Mesenchymal stem cell (in vitro differentiated cells and primary cell): ENCODE results near the gene SLC30A2.

ENCODE experiments used
- DNase-seq: peaks from one replicate; pipeline ENCODE4 v3.0.0-alpha.2; 2013
- H2AFZ ChIP-seq: one replicate; pipeline ENCODE4 v1.6.1; 2013; ENCODE audit warnings: low read depth, mild to moderate bottlenecking, control low read depth, inconsistent platforms, low read length, moderate library complexity
- H2AK5ac ChIP-seq: 2 replicates; pipeline ENCODE4 v1.6.1; 2013; ENCODE audit warnings: low read length, moderate library complexity, mild to moderate bottlenecking, inconsistent platforms; ENCODE audit not compliant: severe bottlenecking
- H2BK120ac ChIP-seq: one replicate; pipeline ENCODE4 v1.6.1; 2013; ENCODE audit warnings: low read depth, mild to moderate bottlenecking, inconsistent platforms, low read length, moderate library complexity
- H2BK12ac ChIP-seq, 2 experiments: one replicate each; pipeline ENCODE4 v1.6.1; 2013; ENCODE audit warnings: inconsistent platforms in 2 of 2, low read length in 2 of 2, mild to moderate bottlenecking in 2 of 2, moderate library complexity in 2 of 2, control low read depth in 1 of 2
- H2BK15ac ChIP-seq: one replicate; pipeline ENCODE4 v1.6.1; 2013; ENCODE audit warnings: mild to moderate bottlenecking, low read depth, inconsistent platforms; ENCODE audit not compliant: poor library complexity, severe bottlenecking
- H2BK5ac ChIP-seq: 2 replicates; pipeline ENCODE4 v1.6.1; 2013; ENCODE audit warnings: low read depth, mild to moderate bottlenecking, low read length, control low read depth, inconsistent platforms; ENCODE audit not compliant: poor library complexity, severe bottlenecking
- H3K14ac ChIP-seq, 2 experiments: one replicate each; pipeline ENCODE4 v1.6.1; 2013; ENCODE audit warnings: inconsistent platforms in 2 of 2, low read length in 2 of 2, control low read depth in 1 of 2, mild to moderate bottlenecking in 1 of 2, moderate library complexity in 1 of 2
- H3K18ac ChIP-seq, 2 experiments: one replicate each; pipeline ENCODE4 v1.6.1; 2013; ENCODE audit warnings: inconsistent platforms in 2 of 2, low read length in 2 of 2, control low read depth in 1 of 2, low read depth in 1 of 2, mild to moderate bottlenecking in 1 of 2
- H3K23ac ChIP-seq, 2 experiments: one replicate each; pipeline ENCODE4 v1.6.1; 2013; ENCODE audit warnings: inconsistent platforms in 2 of 2, low read length in 2 of 2, mild to moderate bottlenecking in 2 of 2, moderate library complexity in 2 of 2, control low read depth in 1 of 2
- H3K27ac ChIP-seq: 2 replicates; pipeline ENCODE4 v1.5.1; 2013; ENCODE audit warnings: mild to moderate bottlenecking, moderate library complexity, low read length, control low read depth, inconsistent platforms; ENCODE audit not compliant: poor library complexity, severe bottlenecking
- H3K27me3 ChIP-seq, 2 experiments: 2 replicates each; pipeline versions ENCODE4 v1.6.1 to v1.7.0; 2013; ENCODE audit warnings: low read length in 2 of 2, mild to moderate bottlenecking in 2 of 2, moderate library complexity in 2 of 2, control low read depth in 1 of 2, inconsistent platforms in 1 of 2; ENCODE audit not compliant: control insufficient read depth in 1 of 2, insufficient read depth in 1 of 2
- H3K36me3 ChIP-seq, 2 experiments: 2 replicates each; pipeline versions ENCODE4 v1.6.1 to v1.7.0; 2013; ENCODE audit warnings: low read length in 2 of 2, control low read depth in 1 of 2, inconsistent platforms in 1 of 2, low read depth in 1 of 2, mild to moderate bottlenecking in 1 of 2; ENCODE audit not compliant: insufficient read depth in 2 of 2, control insufficient read depth in 1 of 2
- H3K4ac ChIP-seq, 2 experiments: one replicate each; pipeline ENCODE4 v1.6.1; 2013; ENCODE audit warnings: inconsistent platforms in 2 of 2, low read length in 2 of 2, mild to moderate bottlenecking in 2 of 2, moderate library complexity in 2 of 2, control low read depth in 1 of 2, low read depth in 1 of 2
- H3K4me1 ChIP-seq: 2 replicates; pipeline ENCODE4 v1.6.1; 2013; ENCODE audit warnings: low read depth, low read length, control low read depth; ENCODE audit not compliant: control insufficient read depth, insufficient read depth
- H3K4me2 ChIP-seq: 2 replicates; pipeline ENCODE4 v1.6.1; 2013; ENCODE audit warnings: low read length, mild to moderate bottlenecking, inconsistent platforms; ENCODE audit not compliant: poor library complexity, severe bottlenecking
- H3K4me3 ChIP-seq, 2 experiments: 2 replicates each; pipeline versions ENCODE4 v1.5.1 to v1.7.0; 2013; ENCODE audit warnings: low read length in 2 of 2, mild to moderate bottlenecking in 2 of 2, control low read depth in 1 of 2, low read depth in 1 of 2; ENCODE audit not compliant: insufficient read depth in 1 of 2
- H3K79me1 ChIP-seq: replicated peaks from 2 replicates; pipeline ENCODE4 v1.6.1; 2013; ENCODE audit warnings: mild to moderate bottlenecking, control low read depth, low read length, inconsistent platforms; ENCODE audit not compliant: poor library complexity, severe bottlenecking
- H3K9ac ChIP-seq: 2 replicates; pipeline ENCODE4 v1.7.0; 2013; ENCODE audit warnings: mild to moderate bottlenecking, low read length, moderate library complexity
- H3K9me3 ChIP-seq: 2 replicates; pipeline ENCODE4 v1.7.0; 2013; ENCODE audit warnings: mild to moderate bottlenecking, low read length; ENCODE audit not compliant: control insufficient read depth
- H4K8ac ChIP-seq: one replicate; pipeline ENCODE4 v1.6.1; 2013; ENCODE audit warnings: inconsistent platforms, mild to moderate bottlenecking, low read length, moderate library complexity
- H4K91ac ChIP-seq: one replicate; pipeline ENCODE4 v1.6.1; 2013; ENCODE audit warnings: mild to moderate bottlenecking, low read length, inconsistent platforms
- WGBS: methylation state at CpG from one replicate; pipeline ENCODE4 v1.1.7; 2013; ENCODE audit warnings: mixed read lengths; 5-methylcytosine and 5-hydroxymethylcytosine counted together

SLC30A2 gene

GRCh38 chr1:25996966-25997827 is 48.7 kb downstream of the SLC30A2 start:
- WGBS, result 8% methylated on average over 13 of the region's 13 CpGs
- Histone ChIP-seq H3K18ac (peak overlapping the region; percentile 11 to 90), H3K4me2 (peak overlapping the region; percentile 92), H3K9me3 (no peaks in the 10 kb centered on the region), H2AK5ac (peak overlapping the region; percentile 41), H3K27me3 (no peaks in the 10 kb centered on the region), H3K4me3 (peak overlapping the region; percentile 68 to 80), H3K4me1 (peaks cover 6% of the 10 kb centered on the region), H2BK15ac (peak overlapping the region; percentile 80), H3K14ac (no peak overlapping the region), H3K23ac (no peak overlapping the region), H3K4ac (peak overlapping the region; percentile 89 to 97), H3K27ac (peak overlapping the region; percentile 76), H4K91ac (peak overlapping the region; percentile 94), H4K8ac (peak overlapping the region; percentile 97), H2BK120ac (peak overlapping the region; percentile 93), H3K9ac (peak overlapping the region; percentile 85), H2BK12ac (peak overlapping the region; percentile 40 to 91), H3K36me3 (peaks cover 0 to 5% of the 10 kb centered on the region in 2 experiments), H2BK5ac (no peak overlapping the region), H2AFZ (peak overlapping the region; percentile 76), H3K79me1 (peaks cover 10% of the 10 kb centered on the region)
- DNase-seq, result peak; percentile 95

GRCh38 chr1:25994402-25995150 is 51.3 kb downstream of the SLC30A2 start:
- H3K14ac ChIP-seq, result no peak overlapping the region
- H3K79me1 ChIP-seq, result peaks cover 12% of the 10 kb centered on the region
- H3K23ac ChIP-seq, result no peak overlapping the region
- H4K91ac ChIP-seq, result no peak overlapping the region
- H2AFZ ChIP-seq, result no peak overlapping the region
- peaks cover 6% of the 10 kb centered on the region for H3K4me1 ChIP-seq
- no peak overlapping the region for H3K4me2 ChIP-seq
- WGBS, result 87% methylated on average over 3 of the region's 3 CpGs
- H2AK5ac ChIP-seq, result no peak overlapping the region
- no peak overlapping the region for H2BK5ac ChIP-seq
- H3K27me3 ChIP-seq, result no peaks in the 10 kb centered on the region
- H3K4me3 ChIP-seq, result no peak overlapping the region
- no peak overlapping the region for H3K18ac ChIP-seq
- no peak overlapping the region for H3K4ac ChIP-seq
- H3K36me3 ChIP-seq, result peaks cover 6 to 9% of the 10 kb centered on the region in 2 experiments
- H2BK15ac ChIP-seq, result no peak overlapping the region
- no peak overlapping the region for H2BK12ac ChIP-seq
- no peak overlapping the region for H2BK120ac ChIP-seq
- no peak for DNase-seq
- H4K8ac ChIP-seq, result no peak overlapping the region
- no peaks in the 10 kb centered on the region for H3K9me3 ChIP-seq
- no peak overlapping the region for H3K9ac ChIP-seq
- H3K27ac ChIP-seq, result no peak overlapping the region

- Histone ChIP-seq H3K4me3 (no peak overlapping the region), H3K14ac (peak overlapping the region in 1 of 2 experiments; percentile 69), H2BK15ac (no peak overlapping the region), H3K4ac (no peak overlapping the region), H2BK12ac (peak overlapping the region in 1 of 2 experiments; percentile 56), H3K9me3 (no peaks in the 10 kb centered on the region), H3K9ac (no peak overlapping the region), H3K79me1 (peaks cover 12% of the 10 kb centered on the region), H3K4me2 (no peak overlapping the region), H2BK120ac (no peak overlapping the region), H3K36me3 (peaks cover 10 to 16% of the 10 kb centered on the region in 2 experiments), H3K23ac (no peak overlapping the region), H2BK5ac (no peak overlapping the region), H4K8ac (no peak overlapping the region), H3K27ac (no peak overlapping the region), H3K18ac (no peak overlapping the region), H2AFZ (no peak overlapping the region), H4K91ac (no peak overlapping the region), H3K27me3 (no peaks in the 10 kb centered on the region), H3K4me1 (peaks cover 6% of the 10 kb centered on the region), H2AK5ac (no peak overlapping the region)
- 89% methylated on average over 8 of the region's 8 CpGs for WGBS
- no peak for DNase-seq
Measured at GRCh38 chr1:25993197-25993951, 52.5 kb downstream of the SLC30A2 start.
